ENCODE measurements around the gene ABCB8. TPM values are rescaled to one million over a fixed set of nuclear protein-coding genes. Genes with fewer than 3 reads are reported as not detected.

ABCB8 gene
- total RNA-seq, 1 experiment from 2014 or later = 32.7 TPM

DNA sequence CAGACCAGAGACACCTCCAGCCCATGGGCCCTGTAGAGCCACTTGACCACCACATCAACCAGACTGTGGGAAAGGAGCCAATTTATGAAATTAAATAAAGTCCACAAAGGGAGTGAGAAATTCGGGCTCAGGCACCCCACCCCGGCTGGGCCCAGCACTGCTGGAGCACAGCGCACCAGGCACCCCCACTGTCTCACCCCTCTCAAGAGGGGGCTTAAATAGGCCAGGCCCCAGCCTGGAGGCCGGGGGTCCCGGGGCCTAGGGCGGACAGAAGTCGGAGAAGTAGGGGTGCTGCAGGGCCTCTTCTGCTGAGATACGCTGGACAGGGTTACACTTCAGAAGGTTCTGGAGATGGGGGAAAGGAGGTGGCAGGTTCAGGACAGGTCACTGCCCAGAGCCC is 25.5 kb downstream of the ABCB8 start:
- no peak for DNase-seq (ENCODE audit: extremely low read depth, low read depth)

DNA sequence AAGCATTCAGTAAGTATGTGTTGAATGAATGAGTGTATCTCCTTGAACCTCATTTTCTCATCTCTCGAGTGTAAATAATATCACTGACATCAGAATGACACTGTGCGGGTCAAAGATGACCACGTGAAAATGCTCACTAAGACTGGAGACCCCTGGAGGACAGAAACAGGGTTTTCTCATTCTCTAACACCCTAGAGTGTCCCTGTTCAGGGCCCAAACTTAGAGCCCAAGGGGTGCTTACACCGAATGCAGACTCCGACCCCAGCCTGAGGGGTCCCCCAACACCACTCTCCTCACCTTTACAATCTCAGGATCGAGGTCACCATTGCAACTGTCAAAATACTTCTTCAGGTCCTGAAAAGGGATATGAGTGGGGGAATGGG is 28.0 kb downstream of the ABCB8 start:
- DNase-seq (ENCODE audit: extremely low read depth, low read depth) = no peak

DNA sequence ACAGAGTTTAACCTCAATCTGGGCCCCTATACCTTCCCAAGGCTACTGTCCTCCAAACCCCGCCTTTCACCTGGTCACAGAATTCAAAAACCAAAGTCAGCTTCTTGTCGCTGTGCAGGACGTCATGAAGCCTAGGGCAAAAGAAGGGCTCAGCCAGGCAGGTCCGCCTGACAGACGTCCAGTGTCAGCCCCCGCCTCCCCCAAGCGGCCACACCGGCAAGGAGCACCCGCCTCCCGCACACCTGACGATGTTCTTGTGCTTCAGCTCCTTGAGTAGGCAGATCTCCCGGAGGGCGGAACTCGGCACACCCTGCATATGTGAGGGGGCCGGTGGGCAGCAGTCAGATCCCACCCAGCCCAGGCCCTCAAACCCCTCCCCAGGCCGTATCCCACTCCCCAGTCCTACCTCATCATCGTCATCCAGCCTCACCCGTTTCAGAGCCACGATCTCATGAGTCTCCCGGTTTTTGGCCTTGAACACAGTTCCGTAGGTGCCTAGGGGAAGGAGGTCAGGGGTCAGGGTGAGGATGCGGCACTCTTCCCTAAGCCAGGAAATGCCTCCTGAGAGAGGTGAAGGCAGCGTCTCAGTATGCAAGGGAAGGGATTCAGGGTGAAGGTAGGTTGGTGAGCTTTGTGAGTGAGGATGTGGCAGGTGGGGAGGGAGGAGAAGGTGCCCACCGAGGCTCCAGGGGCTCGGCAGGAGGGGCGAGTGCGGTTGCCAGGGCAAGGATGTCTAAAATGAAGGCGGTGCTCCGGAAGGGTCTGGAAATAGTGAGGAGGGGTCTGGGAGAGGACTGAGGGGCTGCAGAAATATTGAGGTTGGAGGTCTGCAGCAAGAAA is 28.6 kb downstream of the ABCB8 start:
- no peak for DNase-seq (ENCODE audit: extremely low read depth, low read depth)

DNA sequence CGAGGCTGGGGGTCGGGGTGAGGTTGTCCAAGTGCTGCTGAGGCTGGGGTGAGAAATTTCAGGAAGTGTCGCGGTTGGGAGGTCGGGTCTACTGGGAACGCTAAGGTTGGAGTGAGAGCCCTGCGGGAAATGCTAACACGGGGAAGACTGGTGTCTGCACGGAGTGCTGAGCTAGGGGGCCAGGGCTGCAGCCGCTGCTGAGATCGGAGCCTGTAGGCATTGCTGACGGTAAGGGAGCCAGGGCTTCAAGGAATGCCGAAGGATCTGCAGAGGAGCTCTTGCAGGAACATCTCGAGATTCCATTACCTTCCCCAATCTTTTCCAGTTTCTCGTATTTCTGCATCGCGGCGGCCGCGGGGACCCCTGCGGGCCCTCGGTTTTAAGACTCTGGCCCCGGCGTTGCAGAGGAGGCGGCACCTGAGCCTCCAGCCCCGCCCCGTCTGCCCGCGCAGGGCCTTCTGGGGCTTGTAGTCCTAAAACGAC is 29.3 kb downstream of the ABCB8 start, which contains the start of gene CDK5:
CDK5 (minus strand) TSS at position 392 of the 483 bp plus-strand sequence; CDS start at position 343, 49 bp downstream.
- DNase-seq (ENCODE audit: extremely low read depth, low read depth) = no peak

DNA sequence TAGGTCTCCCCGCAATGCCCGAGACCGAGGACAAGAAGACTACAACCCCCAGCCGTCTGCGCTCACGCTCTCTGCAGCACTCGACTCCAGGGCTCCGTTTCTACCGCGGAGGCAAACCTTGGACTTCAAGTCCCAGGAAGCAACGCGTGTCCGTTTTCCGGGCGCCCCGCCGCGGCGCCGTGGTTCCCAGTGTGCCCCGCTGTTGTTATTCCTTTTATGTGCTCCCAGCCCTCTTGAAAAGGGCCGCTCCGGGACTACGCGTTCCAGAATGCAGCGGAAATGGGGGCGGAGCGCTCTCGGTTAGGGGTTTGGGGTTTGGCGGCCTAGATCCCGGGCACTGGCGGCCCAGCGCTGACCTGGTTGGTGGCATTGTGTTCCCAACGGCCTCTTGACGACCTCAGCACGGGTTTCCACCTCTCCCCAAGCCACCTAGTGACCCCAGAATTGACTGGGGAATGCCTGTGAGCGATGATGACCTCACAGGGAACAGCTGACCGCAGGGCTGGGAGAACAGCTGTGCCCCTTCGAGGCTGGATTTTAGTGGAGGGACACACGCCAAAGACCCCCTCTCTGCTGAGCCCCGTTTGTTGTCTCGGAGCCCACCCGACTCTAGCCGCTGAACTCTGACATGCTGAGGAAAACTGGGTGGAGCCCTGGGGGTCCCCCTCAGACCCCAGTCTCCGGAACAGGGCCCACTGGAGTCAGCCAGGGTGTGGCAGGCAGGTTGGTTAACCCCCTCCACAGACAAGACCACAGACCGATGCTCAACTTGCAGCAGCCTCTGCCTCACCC is 29.9 kb downstream of the ABCB8 start:
- peak; percentile 100 for DNase-seq (ENCODE audit: extremely low read depth, low read depth)

DNA sequence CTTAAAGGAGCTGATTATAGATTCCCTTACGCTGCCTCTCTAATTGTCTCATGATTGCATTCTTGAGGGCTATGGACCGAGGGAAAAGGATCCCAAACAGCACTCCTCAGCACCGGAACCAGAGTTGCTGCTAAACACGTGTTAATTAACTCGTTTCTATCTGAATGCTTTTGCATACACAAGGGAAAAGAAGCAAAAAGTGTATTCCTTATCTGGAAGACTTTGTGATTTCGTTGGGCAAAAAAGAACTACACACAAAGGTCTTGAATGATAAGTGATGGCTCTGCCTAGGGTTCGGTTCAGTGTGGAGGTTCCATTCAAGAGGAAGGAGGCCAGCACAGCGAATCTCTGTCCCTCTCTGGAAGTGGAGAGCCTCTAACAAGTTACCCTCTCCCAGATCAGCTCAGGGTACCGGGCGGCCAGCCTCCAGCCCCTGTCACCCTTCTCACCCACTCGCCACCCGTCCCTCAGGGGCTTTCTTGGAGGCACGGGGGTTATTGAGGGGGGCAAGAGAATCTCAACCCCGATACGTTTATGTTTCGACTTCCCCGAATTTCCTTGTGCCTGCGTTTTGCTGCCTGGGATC is 30.6 kb downstream of the ABCB8 start:
- DNase-seq (ENCODE audit: extremely low read depth, low read depth) = no peak

DNA sequence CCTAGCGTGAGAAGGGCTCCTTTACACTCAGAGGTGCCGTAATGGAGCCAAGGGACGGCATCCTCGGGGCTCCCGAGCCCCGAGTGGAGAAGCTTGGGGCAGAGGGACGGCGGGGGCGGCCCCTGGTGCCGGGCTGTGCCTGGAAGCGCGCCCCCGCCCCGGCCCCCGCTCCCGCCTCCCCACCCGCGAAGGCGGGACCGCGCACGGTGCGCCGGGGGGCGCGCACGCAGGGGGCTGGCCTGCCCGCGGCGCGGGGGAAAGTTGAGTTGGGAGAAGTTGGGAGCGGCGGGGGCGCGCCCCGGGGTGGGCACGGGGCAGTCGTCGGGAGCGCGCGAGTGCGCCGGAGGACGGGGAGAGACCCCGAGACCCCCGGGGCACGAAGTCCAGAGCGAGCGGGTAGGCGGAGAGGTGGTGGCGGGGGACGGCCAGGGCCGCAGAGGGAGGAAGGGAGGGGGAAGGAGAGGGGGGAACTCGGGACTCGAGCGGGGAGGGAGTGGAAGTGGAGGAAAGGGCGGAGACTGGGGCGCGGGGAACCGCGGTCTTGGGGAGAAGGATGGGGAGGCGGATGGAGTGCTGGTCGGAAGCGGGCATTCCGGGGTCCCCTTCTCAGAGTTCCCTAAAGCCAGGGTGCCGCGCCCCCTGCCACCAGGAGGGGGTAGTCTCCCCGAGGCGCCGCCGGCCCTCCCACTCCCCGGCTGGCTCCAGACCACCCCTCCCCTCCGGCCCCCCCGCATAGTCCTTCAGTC is 31.3 kb downstream of the ABCB8 start, which contains the start of gene SLC4A2:
SLC4A2 (plus strand) TSS at position 223 of the 746 bp plus-strand sequence. CDS start 2,399 bp downstream, outside the sequence.
- peak; percentile 61 for DNase-seq (ENCODE audit: extremely low read depth, low read depth)

DNA sequence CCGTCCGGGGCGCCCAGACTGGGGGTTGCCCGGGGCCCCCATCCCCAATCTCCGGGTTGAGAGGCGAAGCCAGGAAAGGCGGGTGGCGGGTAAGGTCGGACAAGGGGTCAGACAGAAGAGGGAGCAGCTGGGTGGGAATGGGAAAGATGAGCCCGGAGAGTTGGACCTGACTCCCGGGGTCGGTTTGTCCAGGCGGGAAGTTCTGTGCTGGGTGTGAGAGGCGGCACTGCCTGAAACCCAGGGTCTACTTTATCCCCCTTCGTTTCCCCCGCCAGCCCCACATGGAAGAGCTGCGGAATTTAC is 31.8 kb downstream of the ABCB8 start:
- DNase-seq (ENCODE audit: extremely low read depth, low read depth) = no peak

DNA sequence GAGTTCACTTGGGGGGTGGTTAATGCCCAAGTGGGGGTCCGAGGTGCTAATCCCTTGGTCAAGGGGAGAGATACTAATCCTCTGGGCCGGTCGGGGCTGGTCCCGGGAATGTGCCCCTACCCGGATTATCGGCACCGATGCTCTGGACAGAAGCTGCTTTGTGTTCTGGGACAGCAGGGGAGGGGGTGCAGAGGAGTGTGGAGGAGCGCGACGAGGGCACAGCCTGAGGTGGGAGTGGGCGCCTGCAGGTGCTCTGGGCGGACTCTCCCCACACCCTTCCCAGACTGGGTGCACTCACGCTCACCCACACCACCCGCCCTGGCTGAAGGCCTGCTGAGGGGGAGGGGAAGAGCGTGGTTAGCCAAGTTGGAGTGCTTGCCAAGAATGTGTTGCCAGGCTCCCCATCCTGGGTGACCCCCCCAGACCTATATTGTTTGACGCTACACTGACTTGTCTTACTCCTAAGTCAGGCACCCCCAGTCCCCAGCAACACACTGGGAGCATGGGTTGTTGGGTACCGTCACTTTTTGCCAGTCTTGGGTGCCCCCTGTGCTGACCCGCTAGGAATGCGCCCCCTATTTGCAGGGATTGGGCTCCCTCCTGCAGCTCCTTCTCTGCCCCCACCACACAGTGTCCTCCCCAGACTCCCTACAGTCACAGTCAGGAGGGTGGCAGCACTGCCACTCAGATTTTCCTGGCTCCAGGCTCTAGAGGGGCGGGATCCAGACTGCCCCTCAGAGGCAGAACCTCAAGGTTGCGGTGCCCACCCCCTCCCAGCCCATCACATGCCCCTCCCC is 32.4 kb downstream of the ABCB8 start:
- DNase-seq (ENCODE audit: extremely low read depth, low read depth) = no peak

DNA sequence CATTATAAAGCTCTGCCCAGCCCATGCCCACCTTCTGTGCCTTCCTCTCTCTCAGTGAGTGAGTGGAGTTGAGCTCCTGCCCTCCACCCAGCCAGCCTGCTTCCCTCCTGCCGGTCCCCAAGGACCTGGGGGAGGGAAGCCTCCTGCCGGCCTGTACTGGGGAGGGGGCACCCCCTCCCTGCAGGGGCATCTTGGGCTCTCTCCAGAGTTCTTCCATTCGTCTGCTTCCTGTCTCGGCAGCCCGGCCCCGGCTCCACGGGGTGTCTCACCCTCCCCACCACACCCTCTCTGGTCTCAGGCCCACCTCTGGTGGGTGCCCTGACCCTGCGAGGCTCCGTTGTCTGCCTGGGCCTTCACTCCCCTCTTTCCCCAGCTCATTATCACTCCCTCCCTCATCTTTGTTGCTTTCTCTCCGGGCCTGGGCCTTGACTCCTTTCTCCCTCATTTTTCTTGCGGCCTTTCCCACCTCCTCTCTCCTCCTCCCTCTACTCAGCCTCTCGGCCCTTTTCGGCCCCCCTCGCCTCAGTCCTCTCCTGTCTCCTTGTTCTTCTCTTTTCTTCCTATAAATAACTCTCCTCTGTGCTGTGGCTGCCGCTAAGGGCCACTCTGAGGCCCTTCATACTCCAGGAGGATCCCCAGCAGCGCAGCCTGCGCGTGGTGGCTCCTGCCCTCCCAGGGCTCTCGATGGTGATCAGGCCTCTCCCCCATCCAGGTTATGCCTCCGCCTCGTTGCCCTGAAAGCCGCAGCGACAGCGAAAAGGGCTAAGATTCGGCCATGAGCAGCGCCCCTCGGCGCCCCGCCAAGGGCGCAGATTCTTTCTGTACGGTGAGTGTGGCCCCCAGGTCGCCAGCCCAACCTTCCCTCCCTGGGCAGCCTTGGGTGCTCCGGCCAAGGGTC is 33.2 kb downstream of the ABCB8 start:
- DNase-seq (ENCODE audit: extremely low read depth, low read depth) = no peak

DNA sequence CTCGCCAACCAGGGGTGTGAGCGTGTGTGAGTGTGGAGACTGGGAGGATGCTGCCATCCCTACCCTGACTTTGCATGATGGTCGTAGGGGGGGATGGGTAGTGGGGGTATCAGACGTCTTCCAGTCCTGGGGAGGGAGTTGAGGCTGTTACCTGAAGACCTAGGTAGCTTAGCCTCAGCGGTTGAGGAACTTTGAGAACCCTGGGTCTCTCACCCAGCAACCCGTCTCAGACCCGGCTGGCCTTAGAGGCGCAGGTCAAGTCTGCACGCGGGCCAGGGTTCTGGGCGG is 33.8 kb downstream of the ABCB8 start:
- DNase-seq (ENCODE audit: extremely low read depth, low read depth) = no peak

DNA sequence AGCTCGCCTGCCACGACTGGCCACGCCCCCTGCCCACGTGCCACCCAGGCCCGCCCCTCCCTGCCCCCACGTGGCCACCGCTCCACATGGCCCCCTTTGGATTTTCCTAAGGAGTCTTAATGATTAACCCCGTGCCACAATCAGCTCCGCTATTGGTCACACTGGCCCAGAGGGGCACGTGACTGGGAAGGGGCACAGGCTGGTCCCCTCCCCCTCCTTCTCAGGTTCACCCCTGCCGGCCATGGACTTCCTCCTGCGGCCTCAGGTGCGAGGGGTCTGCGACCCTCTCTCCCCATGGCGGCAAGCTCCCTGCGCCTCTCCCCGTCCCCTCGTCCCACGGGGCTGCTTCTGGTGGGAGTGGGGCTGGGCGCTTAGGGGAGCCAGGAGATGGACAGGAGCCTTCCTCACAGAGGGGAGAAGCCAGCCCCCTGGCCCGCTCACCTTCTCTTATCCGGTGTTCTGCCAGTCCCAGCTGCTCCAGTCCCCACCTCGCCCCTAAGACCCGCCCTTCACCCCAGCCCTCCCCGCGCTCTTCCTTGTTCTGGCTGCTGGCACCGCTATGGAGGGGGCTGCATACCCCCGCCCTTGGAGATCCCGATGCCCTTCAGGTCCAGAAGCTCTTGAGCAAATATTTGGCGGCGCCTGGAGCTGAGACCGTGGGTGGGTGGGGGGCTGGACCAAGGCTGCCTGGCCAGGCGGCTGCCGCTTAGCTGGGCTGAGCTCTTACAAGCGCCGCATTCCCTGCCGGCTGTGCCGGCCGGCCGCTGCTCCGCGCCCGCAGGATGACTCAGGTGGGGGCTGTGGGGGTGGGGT is 34.4 kb downstream of the ABCB8 start:
- DNase-seq (ENCODE audit: extremely low read depth, low read depth) = peak; percentile 72

DNA sequence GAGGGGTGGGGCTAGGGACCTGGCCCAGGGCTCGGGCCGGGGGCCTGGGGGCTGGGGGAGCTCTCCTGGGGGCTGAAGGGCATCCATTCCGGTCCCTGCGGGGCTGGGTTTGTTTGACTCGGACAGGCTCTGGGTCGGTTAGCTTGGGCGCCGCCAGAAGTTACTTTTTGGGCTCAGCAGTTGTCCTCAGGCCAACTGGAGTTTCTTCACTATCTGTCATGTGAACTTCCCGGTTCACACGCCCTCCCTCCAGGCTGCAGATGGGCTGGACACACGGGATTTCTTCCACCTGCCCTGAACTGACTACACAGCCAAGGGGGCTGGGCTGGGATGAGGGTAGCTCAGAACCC is 34.9 kb downstream of the ABCB8 start:
- DNase-seq (ENCODE audit: extremely low read depth, low read depth) = no peak

DNA sequence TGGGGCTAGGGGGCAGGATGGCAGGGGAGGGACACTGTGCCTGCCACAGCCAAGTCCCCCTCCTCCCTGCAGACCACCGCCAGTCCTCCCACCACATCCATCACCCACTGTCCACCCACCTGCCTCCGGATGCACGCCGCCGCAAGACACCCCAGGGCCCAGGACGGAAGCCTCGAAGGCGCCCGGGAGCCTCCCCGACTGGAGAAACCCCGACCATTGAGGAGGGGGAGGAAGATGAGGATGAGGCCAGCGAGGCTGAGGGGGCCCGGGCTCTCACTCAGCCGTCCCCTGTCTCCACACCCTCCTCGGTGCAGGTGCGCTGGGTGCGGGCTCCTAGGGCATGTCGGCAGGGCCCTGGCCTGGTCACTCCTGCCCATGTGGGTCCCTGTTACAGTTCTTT is 36.2 kb downstream of the ABCB8 start:
- no peak for DNase-seq (ENCODE audit: extremely low read depth, low read depth)

DNA sequence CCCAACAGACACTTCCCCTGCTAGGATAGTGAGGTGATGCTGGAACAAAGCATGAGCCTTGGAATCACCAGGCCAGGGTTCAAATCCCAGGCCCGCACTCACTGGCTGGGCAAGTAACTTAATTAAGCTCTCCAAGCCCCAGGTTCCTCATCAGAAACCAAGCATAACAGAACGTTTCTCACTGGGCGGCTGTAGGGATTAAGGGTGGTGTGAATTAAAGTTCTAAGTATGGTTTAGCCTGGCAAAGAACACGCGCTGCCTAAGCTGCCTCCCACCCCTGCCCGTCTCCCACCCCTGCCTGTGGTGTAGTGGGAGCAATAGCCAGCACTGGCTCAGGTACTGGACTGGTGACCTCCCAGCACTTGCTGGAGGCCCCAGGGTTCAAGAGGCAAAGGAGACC is 36.7 kb downstream of the ABCB8 start:
- DNase-seq (ENCODE audit: extremely low read depth, low read depth) = no peak

DNA sequence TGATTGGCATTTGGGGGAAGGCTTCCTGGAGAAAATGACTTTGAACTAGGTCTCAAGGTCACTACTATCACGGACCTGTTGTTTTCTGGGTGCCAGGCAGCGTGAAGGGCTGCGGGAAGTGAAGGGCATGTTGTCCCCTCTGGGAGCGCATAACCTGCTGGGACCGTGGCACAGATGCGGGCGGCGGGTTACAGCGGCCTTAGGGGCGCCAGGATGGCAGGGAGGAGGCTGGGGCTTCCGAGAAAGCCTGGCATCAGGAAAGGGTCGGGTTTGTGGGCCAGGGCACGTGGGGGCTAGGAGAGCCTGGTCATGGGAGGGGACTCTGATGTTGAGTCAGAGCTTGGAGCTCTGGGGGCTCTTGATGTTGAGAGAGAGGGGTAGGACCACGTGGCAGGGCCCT is 37.3 kb downstream of the ABCB8 start:
- no peak for DNase-seq (ENCODE audit: extremely low read depth, low read depth)

DNA sequence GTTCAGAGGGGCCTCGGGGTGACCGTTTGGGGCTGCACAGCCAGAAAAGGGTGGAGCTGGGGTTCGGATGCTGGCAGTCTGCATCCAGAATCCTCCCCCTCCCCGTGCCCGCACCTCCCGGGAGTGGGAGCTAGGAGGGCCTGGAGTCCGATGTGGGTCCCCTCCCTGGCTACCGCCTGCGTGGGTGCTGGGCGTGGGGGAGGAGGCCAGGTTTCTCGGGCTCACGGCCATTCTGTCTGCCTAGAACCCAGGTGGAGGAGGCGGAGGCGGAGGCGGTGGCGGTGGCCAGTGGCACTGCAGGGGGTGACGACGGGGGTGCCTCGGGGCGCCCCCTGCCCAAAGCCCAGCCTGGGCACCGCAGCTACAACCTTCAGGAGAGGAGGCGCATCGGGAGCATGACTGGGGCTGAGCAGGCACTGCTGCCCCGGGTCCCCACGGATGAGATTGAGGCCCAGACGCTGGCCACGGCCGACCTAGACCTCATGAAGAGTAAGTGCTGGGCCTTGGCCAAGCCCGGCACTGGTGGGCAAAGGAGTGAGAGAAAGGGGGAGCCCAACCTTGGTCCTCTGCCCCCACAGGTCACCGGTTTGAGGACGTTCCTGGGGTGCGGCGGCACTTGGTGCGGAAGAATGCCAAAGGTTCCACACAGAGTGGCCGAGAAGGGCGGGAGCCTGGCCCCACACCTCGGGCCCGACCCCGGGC is 38.2 kb downstream of the ABCB8 start:
- no peak for DNase-seq (ENCODE audit: extremely low read depth, low read depth)
